CD14-positive monocyte (primary cell): ENCODE measurements around the gene HSPA8. TPM values are rescaled to one million over a fixed set of nuclear protein-coding genes. Genes with fewer than 3 reads are reported as not detected.

Experiments
- DNase-seq, 3 donors: peaks; one replicate each; pipeline ENCODE4 v3.0.0-alpha.2; 2011 to 2022
- H2AFZ ChIP-seq: 2 replicates; pipeline ENCODE4 v1.6.0; 2012; ENCODE audit warnings: mild to moderate bottlenecking, low read depth, low read length, inconsistent platforms; ENCODE audit not compliant: insufficient read depth, poor library complexity, severe bottlenecking
- H3K27ac ChIP-seq, 2 donors: 1 replicate in 1 of 2; 2 replicates in 1 of 2; pipeline ENCODE4 v1.5.1; 2012 to 2013; ENCODE audit warnings: low read length in 2 of 2, control low read depth in 1 of 2, inconsistent platforms in 1 of 2, low read depth in 1 of 2, mild to moderate bottlenecking in 1 of 2
- H3K27me3 ChIP-seq, 2 donors: one replicate each; pipeline versions ENCODE4 v1.6.0 to v1.6.1; 2011 to 2013; ENCODE audit warnings: low read length in 2 of 2; ENCODE audit not compliant: control insufficient read depth in 2 of 2, insufficient read depth in 2 of 2
- H3K36me3 ChIP-seq, 2 donors: replicated peaks in 1 of 2; 1 replicate in 1 of 2; 2 replicates in 1 of 2; pipeline versions ENCODE4 v1.5.1 to v1.6.1; 2012 to 2013; ENCODE audit warnings: low read length in 2 of 2, control low read depth in 1 of 2, inconsistent platforms in 1 of 2, mild to moderate bottlenecking in 1 of 2; ENCODE audit not compliant: insufficient read depth in 2 of 2, control insufficient read depth in 1 of 2
- H3K4me1 ChIP-seq, 2 donors: 1 replicate in 1 of 2; 2 replicates in 1 of 2; pipeline versions ENCODE4 v1.5.1 to v1.6.1; 2012 to 2013; ENCODE audit warnings: low read length in 2 of 2, control low read depth in 1 of 2, inconsistent platforms in 1 of 2, mild to moderate bottlenecking in 1 of 2, moderate library complexity in 1 of 2; ENCODE audit not compliant: insufficient read depth in 2 of 2, control insufficient read depth in 1 of 2
- H3K4me2 ChIP-seq: replicated peaks from 2 replicates; pipeline ENCODE3; 2012; ENCODE audit warnings: low read length, moderate library complexity, mild to moderate bottlenecking; ENCODE audit not compliant: poor library complexity, severe bottlenecking; ENCODE audit errors: extremely low read depth
- H3K4me3 ChIP-seq, 3 experiments: fragments of 200-600 bp in 1 of 3; sonication (generic) in 1 of 3; replicated peaks in 1 of 3; 1 replicate in 2 of 3; 2 replicates in 1 of 3; pipeline ENCODE4 v1.5.1; 2011 to 2013; ENCODE audit warnings: low read length in 3 of 3, mild to moderate bottlenecking in 3 of 3, control low read depth in 2 of 3, low read depth in 2 of 3, inconsistent platforms in 1 of 3, moderate library complexity in 1 of 3
- H3K79me2 ChIP-seq: 2 replicates; pipeline ENCODE4 v1.6.0; 2012; ENCODE audit warnings: mild to moderate bottlenecking, control low read depth, inconsistent platforms, low read length, moderate library complexity; ENCODE audit not compliant: insufficient read depth
- H3K9ac ChIP-seq: 2 replicates; pipeline ENCODE4 v1.6.0; 2017; ENCODE audit warnings: low read length, mild to moderate bottlenecking; ENCODE audit not compliant: insufficient read depth, poor library complexity, severe bottlenecking
- H3K9me3 ChIP-seq, 2 donors: replicated peaks in 1 of 2; 1 replicate in 1 of 2; 2 replicates in 1 of 2; pipeline versions ENCODE4 v1.5.1 to v1.6.1; 2012 to 2013; ENCODE audit warnings: low read length in 2 of 2, control low read depth in 1 of 2; ENCODE audit not compliant: control insufficient read depth in 1 of 2, insufficient read depth in 1 of 2
- H4K20me1 ChIP-seq: 2 replicates; pipeline ENCODE4 v1.6.0; 2012; ENCODE audit warnings: mild to moderate bottlenecking, low read length, control low read depth, moderate library complexity; ENCODE audit not compliant: insufficient read depth
- H3K27ac Mint-ChIP-seq, 7 donors: one replicate each; pipeline ENCODE4 v1.8.0; 2020; ENCODE audit warnings: mild to moderate bottlenecking in 7 of 7, mixed read lengths in 7 of 7, moderate library complexity in 6 of 7, inconsistent platforms in 2 of 7
- H3K27me3 Mint-ChIP-seq, 3 donors: one replicate each; pipeline ENCODE4 v1.8.0; 2021 to 2022; ENCODE audit warnings: low read depth in 3 of 3, mild to moderate bottlenecking in 3 of 3, mixed read lengths in 3 of 3, moderate library complexity in 3 of 3, inconsistent platforms in 1 of 3
- H3K36me3 Mint-ChIP-seq, 2 donors: one replicate each; pipeline ENCODE4 v1.8.0; 2020; ENCODE audit warnings: mixed read lengths in 2 of 2, inconsistent platforms in 1 of 2, mild to moderate bottlenecking in 1 of 2
- H3K4me1 Mint-ChIP-seq: one replicate; pipeline ENCODE4 v1.8.0; 2020; ENCODE audit warnings: mild to moderate bottlenecking, mixed read lengths
- H3K4me3 Mint-ChIP-seq, 2 donors: one replicate each; pipeline ENCODE4 v1.8.0; 2020; ENCODE audit warnings: mild to moderate bottlenecking in 2 of 2, mixed read lengths in 2 of 2, moderate library complexity in 1 of 2
- H3K9me3 Mint-ChIP-seq, 7 donors: one replicate each; pipeline ENCODE4 v1.8.0; 2020 to 2022; ENCODE audit warnings: mixed read lengths in 7 of 7, mild to moderate bottlenecking in 6 of 7, moderate library complexity in 6 of 7, inconsistent platforms in 2 of 7
- CTCF ChIP-seq: fragments of 200-600 bp; IDR thresholded peaks from one replicate; pipeline ENCODE4 v1.8.0; 2022; ENCODE audit warnings: antibody characterized with exemption, mild to moderate bottlenecking
- WGBS: methylation state at CpG from one replicate; pipeline ENCODE4 v1.1.5; 2013; ENCODE audit warnings: missing lambda C conversion rate; ENCODE audit not compliant: insufficient coverage; 5-methylcytosine and 5-hydroxymethylcytosine counted together
- intact Hi-C, 2 donors: fragments of 100-400 bp; cut with micrococcal nuclease; formaldehyde crosslinking; loops; one replicate each; pipeline versions ENCODE4 v1.15.0 to v1.15.1; 2023
- polyA plus RNA-seq, 3 donors: library from polyadenylated mRNA; depleted of rRNA in 1 of 3; unstranded in 2 of 3; stranded (reverse) in 1 of 3; fragments of 300-500 nt in 2 of 3; fragments of >200 nt in 1 of 3; fragmentation: Illumina TruSeq in 2 of 3; gene quantifications; 1 replicate in 2 of 3; 2 replicates in 1 of 3; pipeline ENCODE4 v1.2.3, GENCODE V29; 2012 to 2021
- small RNA-seq: library from RNA; depleted of rRNA; stranded (forward); fragments of <200 nt; gene quantifications from one replicate; pipeline ENCODE3, GENCODE V24; 2012; ENCODE audit warnings: low read depth; ENCODE audit not compliant: insufficient read length

Gene HSPA8
- polyA plus RNA-seq, 3 donors = 399 to 531 (median 511) TPM

DNA sequence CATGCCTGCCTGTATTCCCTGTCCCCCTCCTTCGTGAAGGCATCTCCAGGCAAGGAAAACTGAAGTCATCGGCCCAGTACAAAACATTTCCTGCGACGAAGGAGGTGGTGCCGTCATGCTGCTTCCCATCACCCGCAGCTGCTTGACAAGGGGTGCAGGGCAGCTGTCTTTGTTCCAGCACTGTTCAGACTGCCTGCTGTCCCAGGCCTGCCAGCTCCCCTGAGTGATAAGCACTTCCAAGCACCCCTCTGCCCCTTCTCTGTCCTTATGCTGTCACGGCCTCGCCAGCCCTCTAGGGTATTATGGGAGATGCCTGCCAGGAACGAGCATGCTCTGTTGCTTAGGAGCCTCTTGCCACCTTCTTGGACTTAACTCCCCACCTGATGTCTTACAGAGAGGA is 43.2 kb downstream of the HSPA8 start:
- no peak for TF ChIP-seq CTCF
- WGBS = 93% methylated on average over 6 of the region's 9 CpGs
- peak overlapping the region in 2 of 7 donors; percentile 37 to 72 for H3K27ac Mint-ChIP-seq
- no peaks in the 10 kb centered on the region for H3K27me3 ChIP-seq
- no peak overlapping the region for H2AFZ ChIP-seq
- intact Hi-C loops = no loop called here
- no peak overlapping the region for H3K27ac ChIP-seq
- H4K20me1 ChIP-seq = no peaks in the 10 kb centered on the region
- no peak overlapping the region for H3K4me3 Mint-ChIP-seq
- no peak for DNase-seq
- H3K79me2 ChIP-seq = no peaks in the 10 kb centered on the region
- no peaks in the 10 kb centered on the region for H3K36me3 ChIP-seq
- no peaks in the 10 kb centered on the region for H3K9me3 ChIP-seq
- no peak overlapping the region for H3K4me2 ChIP-seq
- no peak overlapping the region for H3K4me3 ChIP-seq
- H3K9me3 Mint-ChIP-seq = no peaks in the 10 kb centered on the region
- H3K27me3 Mint-ChIP-seq = peaks cover 4 to 6% (median 5%) of the 10 kb centered on the region in 3 donors
- no peaks in the 10 kb centered on the region for H3K36me3 Mint-ChIP-seq
- H3K4me1 Mint-ChIP-seq = peaks cover 8% of the 10 kb centered on the region
- no peak overlapping the region for H3K9ac ChIP-seq
- peaks cover 3 to 10% of the 10 kb centered on the region in 2 donors for H3K4me1 ChIP-seq

DNA sequence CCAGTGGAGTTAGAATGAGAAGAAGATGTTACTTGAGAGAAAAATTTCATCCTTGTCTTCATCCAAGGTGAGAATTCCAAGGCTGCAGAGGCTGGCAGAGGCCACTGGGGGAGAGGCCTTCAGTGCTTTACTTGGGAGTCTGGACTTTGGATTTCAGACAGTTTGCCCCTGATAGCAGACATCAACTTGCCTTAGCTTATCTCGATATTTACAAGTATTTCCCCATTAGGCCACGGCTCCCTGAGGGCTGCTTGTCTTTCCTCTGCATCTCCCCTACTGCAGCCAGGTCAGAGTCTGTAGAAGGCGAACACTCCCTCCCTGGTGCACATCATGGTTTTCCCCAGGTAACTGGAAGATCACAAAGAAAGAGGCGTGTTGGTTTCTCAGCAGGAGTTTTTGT is 50.4 kb downstream of the HSPA8 start:
- WGBS = 85% methylated on average over 3 of the region's 4 CpGs
- peaks cover 1 to 6% (median 6%) of the 10 kb centered on the region in 3 donors for H3K27me3 Mint-ChIP-seq

More for the DNA sequence above, 50.4 kb downstream of the HSPA8 start:
- TF ChIP-seq CTCF = no peak
- Histone ChIP-seq H4K20me1 (no peaks in the 10 kb centered on the region), H3K27me3 (peaks cover 0 to 2% of the 10 kb centered on the region in 2 donors), H2AFZ (no peak overlapping the region), H3K79me2 (no peaks in the 10 kb centered on the region), H3K36me3 (no peaks in the 10 kb centered on the region), H3K27ac (no peak overlapping the region), H3K4me3 (no peak overlapping the region), H3K4me2 (no peak overlapping the region), H3K4me1 (no peaks in the 10 kb centered on the region), H3K9ac (no peak overlapping the region), H3K9me3 (no peaks in the 10 kb centered on the region)
- Mint-ChIP-seq H3K27ac (no peak overlapping the region), H3K4me1 (no peaks in the 10 kb centered on the region), H3K4me3 (no peak overlapping the region), H3K9me3 (peaks cover 0 to 2% (median 0%) of the 10 kb centered on the region in 7 donors), H3K36me3 (no peaks in the 10 kb centered on the region)
- no peak for DNase-seq
- intact Hi-C loops = no loop called here

Small RNA genes lying within 50 kb of the gene (small RNA-seq; reads per million reads assigned to genes)
- gene RPL31P47 (not detected), gene SNORD14C (not detected), gene SNORD14D (not detected), gene SNORD14E (888 reads per million, percentile 99 among the genes with 10 or more reads in this experiment)

Other genes with a start within 250 kb of the HSPA8 start
- 1 to 10 TPM; 5.2 to 5.7 (median 5.5) TPM for gene CRTAM, start 223.6 kb downstream of the HSPA8 start, polyA plus RNA-seq
- gene JHY, start 179.4 kb downstream of the HSPA8 start, polyA plus RNA-seq = under 1 TPM; 0.68 to 0.91 (median 0.89) TPM
- not detected for gene BSX, start 80.3 kb downstream of the HSPA8 start, polyA plus RNA-seq
- gene CLMP, start 133.1 kb upstream of the HSPA8 start, polyA plus RNA-seq = under 1 TPM in 1 of 3 donors, not detected in 2; 0.33 TPM